SIG-M5 treated with dmso at 0.1 percent for 504 hours (cell line): ENCODE data around the gene IMPA2.

Experiments
- DNase-seq: peaks from one replicate; lab custom pipeline; 2025; ENCODE audit not compliant: unreplicated experiment; lab: John Stamatoyannopoulos, UW

IMPA2 gene

DNA sequence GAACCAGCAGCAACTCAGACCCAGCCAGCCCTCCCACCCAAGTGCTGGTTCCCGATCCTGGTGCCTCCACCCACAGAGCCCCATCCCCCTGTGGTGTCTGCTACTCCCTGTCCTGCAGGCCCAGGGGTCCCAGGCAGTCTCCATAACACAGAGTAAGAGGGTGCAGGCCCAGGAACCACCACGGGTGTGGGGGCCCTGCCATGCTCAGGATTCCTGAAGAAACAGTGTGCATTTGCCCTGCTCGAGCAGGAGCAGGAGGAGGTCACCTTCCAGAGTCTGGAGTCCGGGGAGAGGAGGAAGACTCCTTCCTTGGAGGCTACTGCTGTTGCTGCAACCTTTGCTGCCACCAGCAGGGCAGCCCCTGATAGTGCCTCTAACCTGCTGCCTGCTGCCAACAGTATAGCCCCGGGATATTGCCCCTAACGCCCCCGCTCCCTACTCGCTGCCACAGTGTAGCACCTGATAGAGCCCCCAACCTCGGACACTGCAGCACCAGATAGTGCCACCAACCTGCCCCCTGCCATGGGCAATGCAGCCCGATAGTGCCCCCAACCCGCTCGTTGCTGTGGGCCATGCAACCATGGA is 65.5 kb downstream of the IMPA2 start:
- no peak for DNase-seq

GRCh38 chr18:12048010-12048826 is 66.9 kb downstream of the IMPA2 start:
- DNase-seq = no peak

GRCh38 chr18:12048827-12049175 is 67.5 kb downstream of the IMPA2 start:
- no peak for DNase-seq

DNA sequence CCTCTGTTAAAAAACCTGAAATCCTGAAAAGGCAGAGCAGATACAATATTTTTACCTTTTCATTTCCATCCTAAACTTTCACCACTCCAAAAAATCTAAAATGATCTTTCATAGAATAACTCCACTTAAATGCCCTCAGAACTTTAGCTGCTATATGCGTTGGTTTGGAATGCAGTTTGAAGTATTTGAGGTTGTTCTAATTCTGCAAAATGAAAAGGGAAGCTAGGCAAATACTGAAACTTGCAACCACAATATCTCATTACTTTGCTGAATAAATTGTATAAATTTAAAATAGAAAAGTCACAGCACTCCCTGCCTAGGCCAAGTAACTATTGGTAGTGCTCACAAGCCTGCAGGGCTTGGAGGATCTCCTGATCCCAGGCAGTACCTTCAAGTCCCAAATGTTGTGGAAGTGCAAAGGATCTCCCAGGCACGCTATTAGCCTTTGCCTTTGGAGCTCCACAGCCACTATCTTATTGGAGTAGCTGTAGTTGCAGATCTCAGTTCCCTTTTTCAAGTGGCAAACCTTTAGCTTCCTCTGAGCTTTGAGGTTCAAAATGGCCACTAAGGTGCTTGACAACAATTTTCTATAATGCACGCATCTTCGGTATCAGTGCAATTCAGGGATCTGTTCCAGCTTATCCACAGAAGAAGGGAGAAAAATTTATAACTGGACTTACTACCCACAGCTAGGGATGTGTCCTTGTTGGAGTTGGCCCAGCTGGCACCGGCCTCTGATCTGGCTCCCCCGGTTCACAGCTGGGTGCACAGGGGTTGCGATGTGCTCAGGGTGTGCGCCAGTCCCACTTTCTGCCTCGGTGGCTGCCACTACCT is 68.9 kb downstream of the IMPA2 start:
- DNase-seq = peak; percentile 68

DNA sequence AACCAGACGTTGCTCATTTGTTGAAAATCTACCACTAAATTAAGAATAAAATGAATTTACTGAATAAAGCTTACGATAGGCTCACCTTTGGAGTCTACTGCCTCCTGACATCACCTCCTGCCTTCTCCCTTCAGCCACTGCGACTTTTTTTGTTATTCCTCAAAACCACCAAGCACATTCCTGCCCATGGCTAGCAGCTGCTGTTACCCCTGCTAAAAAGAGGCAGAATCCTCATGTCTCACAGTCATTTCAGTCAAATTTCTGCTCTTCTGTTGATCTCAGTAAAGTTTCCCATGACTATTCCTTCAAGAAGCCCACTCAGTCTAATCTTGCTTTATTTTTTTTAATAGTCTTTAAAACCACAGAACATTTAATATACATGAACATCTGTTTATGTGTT is 71.6 kb downstream of the IMPA2 start:
- no peak for DNase-seq

GRCh38 chr18:12053289-12053688 is 72.0 kb downstream of the IMPA2 start:
- peak; percentile 90 for DNase-seq

DNA sequence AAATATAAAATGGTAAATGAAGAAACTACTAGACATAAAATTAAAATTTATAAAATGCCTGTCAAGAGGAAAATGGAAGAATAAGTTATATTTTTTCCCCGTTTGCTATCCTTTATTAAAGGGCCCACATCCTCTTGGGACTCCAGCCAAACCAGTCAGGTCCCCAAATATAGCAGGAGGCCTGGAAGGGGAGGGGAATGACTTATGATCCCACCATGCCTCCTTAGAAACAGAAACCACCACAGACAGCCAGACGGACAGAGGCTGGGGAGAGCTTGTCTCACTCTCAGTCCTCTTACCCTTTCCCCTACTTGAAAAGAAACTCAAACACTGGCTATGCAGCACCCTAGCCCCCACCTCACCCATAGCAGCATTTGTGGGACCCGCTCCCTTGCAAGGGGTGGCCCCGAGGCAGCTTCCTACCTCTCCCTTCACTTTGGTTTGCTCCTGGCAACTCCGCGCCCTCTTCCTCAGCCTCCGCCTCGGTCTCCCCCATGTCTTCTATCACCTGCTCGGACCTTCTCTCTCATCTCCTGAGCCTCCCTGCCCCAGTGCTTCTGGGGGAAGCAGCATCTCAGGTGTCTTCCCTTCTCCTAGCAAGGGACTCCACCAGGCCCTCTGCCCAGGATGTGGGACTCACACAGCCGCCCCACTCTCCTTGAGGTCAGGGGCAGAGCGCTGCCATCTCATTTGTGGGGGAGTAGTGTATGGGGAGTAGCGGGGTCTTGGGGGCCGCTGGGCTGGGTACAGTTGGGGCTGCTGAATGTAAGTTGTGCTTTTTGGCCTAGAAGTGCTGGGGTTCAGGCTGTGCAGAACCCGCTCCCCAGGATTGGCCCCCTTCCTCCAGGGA is 75.0 kb downstream of the IMPA2 start:
- no peak for DNase-seq

- DNase-seq = no peak
Measured at GRCh38 chr18:12056884-12057402, 75.6 kb downstream of the IMPA2 start.

GRCh38 chr18:12057419-12058039 is 76.2 kb downstream of the IMPA2 start:
- DNase-seq = no peak

GRCh38 chr18:12059334-12060181 is 78.3 kb downstream of the IMPA2 start:
- no peak for DNase-seq

DNA sequence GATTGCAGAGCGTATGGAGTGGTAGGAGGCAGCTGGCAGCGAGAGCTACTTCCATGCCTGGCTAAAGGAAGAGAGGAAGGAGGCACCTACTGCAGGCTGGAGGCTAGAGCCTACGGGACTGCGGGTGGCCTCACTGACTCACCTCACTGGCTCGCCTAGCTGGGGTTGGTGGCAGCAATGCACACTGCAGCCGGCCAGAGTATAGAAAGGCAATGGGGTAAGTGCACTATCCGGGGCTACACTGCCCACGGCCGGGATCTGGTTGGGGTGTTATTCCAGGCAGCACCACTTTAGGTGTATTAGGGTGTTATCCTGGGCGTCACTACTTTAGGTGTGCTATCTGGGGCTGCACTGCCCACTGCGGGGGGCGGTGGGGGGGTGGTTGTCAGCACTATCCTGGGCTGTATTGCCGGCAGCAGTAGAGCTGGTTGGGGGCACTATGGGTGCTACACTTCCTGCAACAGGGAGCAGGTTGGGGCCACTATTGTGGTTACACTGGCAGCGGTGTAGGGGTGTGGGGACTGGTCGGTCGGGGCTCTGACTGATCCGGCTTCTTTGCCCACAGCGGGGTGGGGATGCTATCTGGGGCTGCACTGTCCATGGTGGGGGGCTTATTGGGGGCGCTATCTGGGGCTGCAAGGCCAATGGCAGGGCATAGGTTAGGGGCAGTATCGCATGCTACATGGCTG is 79.0 kb downstream of the IMPA2 start:
- DNase-seq = no peak

DNA sequence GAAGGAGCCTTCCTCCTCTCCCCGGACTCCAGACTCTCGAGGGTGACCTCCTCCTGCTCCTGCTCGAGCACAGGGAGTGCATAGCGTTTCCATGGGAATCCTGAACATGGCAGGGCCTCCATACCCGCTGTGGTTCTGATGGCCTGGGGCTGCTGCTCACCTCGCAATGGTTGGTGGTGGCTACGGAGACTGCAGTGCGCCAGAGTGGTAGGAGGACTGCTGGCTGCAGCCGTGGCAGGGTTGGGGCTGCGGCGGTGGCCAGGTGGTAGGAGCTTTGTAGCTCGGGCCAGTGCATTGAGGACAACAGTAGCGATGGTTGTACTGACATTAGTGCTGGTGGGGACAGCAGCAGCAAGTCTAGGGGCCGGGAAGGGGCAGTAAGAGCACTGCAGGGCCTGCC is 80.4 kb downstream of the IMPA2 start:
- no peak for DNase-seq

DNA sequence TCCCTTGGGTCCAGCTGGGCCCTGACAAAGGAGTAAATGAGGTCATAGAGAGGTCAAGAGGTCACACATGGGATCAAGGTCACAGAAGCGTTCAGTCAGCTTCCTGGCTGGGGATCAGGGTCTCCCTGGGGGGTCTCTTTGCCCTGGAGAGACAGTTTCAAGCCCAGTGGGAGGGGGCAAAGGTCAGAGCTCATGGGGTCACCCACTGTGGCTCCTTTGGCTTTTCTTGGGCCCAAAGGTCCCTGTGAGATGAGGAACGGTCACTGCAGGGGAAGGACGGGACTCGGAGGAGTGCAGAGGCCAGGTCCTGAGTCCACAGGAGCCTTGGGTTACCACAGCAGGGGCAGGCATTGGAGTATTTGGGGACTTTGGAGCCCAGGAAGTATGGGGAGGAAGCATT is 81.7 kb downstream of the IMPA2 start:
- DNase-seq = no peak

- no peak for DNase-seq
Measured at GRCh38 chr18:12064086-12064763, 82.9 kb downstream of the IMPA2 start.

DNA sequence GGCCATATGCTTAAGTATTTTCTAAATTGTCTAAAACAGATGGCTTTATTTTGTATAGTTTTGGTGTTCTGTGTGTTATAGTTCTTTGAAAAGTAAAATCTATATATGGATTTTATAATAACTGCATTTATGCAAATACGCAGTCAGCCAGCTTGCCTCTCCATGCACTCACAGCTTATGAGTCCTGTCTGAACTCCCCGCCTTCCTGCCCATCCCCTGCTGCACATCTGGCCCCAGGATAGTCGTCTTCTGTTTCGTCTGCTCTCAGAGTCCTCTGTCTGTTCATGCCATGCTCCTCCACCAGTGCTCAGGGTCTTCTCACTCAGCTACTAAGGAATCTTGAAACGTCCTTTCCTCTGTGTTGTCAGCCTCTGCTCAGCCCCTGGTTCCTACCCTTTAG is 84.1 kb downstream of the IMPA2 start:
- no peak for DNase-seq

DNA sequence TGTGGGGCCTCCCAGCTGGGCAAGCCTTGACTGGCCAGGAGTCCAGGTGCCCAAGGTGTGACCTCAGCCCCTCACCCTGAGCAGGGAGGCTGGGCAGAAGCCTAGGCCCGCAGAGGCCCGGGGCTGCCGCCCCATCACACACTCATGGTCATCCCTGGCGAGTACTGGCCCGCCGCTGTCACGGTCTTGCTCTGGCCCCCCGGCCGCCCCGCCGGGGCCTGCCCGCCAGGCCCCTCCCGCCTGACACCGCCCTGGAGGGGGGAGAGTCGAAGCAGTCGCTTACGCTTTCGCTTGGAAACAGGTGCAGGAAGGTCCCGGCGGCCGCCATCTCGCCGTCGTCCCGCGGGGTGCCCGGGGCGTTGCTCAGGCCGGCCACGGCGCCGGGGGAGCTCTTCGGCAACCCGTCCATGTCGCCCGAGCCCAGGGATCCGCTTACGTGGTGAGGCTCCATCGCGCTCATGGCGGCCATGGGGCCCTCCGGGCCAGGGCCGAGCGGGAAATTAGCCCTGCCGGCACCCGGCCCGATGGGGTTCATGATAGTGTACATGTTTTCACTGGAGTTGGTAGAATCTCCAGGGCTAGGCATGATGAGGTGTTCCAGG is 85.7 kb downstream of the IMPA2 start:
- no peak for DNase-seq

- DNase-seq = no peak
Measured at GRCh38 chr18:12067671-12068070, 86.4 kb downstream of the IMPA2 start.
